Measurements from ENCODE around the gene AGRP.

DNA sequence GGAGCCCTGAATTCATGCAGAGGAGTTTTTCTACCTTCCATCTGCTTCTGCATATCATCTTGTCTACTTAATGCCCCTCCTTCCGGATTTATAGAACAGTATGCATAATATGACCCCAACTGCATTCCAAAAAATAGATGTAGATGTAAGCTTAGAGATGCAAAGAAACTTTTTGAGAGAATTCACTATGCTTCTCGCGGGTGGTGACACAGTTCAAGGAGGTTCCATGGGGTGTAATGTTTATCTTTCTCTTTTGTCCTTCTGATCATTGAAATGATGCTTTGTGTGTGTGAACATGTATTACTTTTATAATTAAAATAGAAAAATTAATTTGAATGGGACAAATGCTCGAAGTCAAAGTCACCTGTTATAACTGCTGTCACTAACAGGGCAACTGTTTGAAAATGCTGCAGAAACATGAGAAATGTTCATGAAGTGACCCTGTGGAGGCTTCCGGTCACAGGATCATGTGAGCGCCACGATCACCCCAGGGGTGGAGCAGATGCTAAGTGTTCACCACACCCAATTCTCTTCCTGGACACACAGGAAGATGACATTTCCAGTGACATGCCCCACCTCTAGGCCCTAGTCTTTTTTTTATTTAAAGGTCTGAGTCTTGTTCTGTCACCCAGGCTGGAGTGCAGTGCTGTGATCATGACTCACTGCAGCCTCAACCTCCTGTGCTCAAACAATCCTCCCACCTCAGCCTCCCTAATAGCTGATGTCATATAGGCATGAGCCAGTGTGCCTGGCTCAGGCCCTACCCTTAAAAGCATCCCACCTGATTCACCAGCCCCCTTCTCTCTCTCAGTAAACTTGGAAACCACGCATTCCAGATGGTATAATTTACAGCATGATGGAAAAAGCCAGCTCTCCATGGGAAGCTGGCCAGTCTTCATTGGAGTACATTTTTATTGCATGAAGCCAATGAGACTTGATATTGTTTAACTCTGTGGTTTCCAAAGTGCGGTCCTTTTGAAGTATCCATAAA lies 21.0 kb upstream of the AGRP start:
- TF ChIP-seq, protein P1, sequence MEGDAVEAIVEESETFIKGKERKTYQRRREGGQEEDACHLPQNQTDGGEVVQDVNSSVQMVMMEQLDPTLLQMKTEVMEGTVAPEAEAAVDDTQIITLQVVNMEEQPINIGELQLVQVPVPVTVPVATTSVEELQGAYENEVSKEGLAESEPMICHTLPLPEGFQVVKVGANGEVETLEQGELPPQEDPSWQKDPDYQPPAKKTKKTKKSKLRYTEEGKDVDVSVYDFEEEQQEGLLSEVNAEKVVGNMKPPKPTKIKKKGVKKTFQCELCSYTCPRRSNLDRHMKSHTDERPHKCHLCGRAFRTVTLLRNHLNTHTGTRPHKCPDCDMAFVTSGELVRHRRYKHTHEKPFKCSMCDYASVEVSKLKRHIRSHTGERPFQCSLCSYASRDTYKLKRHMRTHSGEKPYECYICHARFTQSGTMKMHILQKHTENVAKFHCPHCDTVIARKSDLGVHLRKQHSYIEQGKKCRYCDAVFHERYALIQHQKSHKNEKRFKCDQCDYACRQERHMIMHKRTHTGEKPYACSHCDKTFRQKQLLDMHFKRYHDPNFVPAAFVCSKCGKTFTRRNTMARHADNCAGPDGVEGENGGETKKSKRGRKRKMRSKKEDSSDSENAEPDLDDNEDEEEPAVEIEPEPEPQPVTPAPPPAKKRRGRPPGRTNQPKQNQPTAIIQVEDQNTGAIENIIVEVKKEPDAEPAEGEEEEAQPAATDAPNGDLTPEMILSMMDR (conservative IDR thresholded peaks at IDR 0.05; ENCODE audit: low read depth, low read length) = no peak
- TF ChIP-seq, protein P2, sequence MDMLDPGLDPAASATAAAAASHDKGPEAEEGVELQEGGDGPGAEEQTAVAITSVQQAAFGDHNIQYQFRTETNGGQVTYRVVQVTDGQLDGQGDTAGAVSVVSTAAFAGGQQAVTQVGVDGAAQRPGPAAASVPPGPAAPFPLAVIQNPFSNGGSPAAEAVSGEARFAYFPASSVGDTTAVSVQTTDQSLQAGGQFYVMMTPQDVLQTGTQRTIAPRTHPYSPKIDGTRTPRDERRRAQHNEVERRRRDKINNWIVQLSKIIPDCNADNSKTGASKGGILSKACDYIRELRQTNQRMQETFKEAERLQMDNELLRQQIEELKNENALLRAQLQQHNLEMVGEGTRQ (IDR thresholded peaks at IDR 0.05; ENCODE audit: low read depth, low read length) = no peak
- TF ChIP-seq POLR2A (IDR thresholded peaks at IDR 0.05; ENCODE audit: low read depth, low read length) (no peak), FOS (IDR thresholded peaks at IDR 0.05; ENCODE audit: low read depth, low read length) (no peak), MAZ (IDR thresholded peaks at IDR 0.05; ENCODE audit: borderline replicate concordance, low read depth, low read length) (no peak), RFX5 (IDR thresholded peaks at IDR 0.05; ENCODE audit: low read depth, low read length) (no peak), CHD1 (IDR thresholded peaks at IDR 0.05; ENCODE audit: low read depth, low read length) (no peak), SMC3 (IDR thresholded peaks at IDR 0.05; ENCODE audit: low read depth, low read length) (no peak), MXI1 (IDR thresholded peaks at IDR 0.05; ENCODE audit: borderline replicate concordance, low read depth, low read length) (no peak)
- TF ChIP-seq, protein P3, sequence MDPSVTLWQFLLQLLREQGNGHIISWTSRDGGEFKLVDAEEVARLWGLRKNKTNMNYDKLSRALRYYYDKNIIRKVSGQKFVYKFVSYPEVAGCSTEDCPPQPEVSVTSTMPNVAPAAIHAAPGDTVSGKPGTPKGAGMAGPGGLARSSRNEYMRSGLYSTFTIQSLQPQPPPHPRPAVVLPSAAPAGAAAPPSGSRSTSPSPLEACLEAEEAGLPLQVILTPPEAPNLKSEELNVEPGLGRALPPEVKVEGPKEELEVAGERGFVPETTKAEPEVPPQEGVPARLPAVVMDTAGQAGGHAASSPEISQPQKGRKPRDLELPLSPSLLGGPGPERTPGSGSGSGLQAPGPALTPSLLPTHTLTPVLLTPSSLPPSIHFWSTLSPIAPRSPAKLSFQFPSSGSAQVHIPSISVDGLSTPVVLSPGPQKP (IDR thresholded peaks at IDR 0.05; ENCODE audit: borderline replicate concordance, low read depth, low read length) = no peak
